Upper lobe of left lung (tissue), 4 donors: Measurements from ENCODE around the gene SYNJ2.

ENCODE experiments used
- CTCF ChIP-seq, 6 experiments: fragments of 450-650 bp in 4 of 6; fragments of 200-600 bp in 2 of 6; sonication (generic) in 2 of 6; IDR thresholded peaks; one replicate each; pipeline ENCODE4 v1.5.1; 2016 to 2019; ENCODE audit warnings: antibody characterized with exemption in 6 of 6
- POLR2AphosphoS5 ChIP-seq, 2 donors: sonication (generic); formaldehyde crosslinking; IDR thresholded peaks; one replicate each; pipeline ENCODE4 v1.5.1; 2017; ENCODE audit warnings: antibody characterized with exemption in 2 of 2

GRCh38 chr6:158014505-158015187 lies 33.0 kb downstream of the SYNJ2 start:
- TF ChIP-seq POLR2AphosphoS5 (IDR thresholded peaks at IDR 0.05) (no peak), CTCF (IDR thresholded peaks at IDR 0.05) (no peak)
